GM19023 (cell line): Measurements from ENCODE around the gene PPDPF.
A peak's percentile ranks its signal among the peaks of the same experiment; 100 is the strongest.
"Not testable (repeated sequence)": the region's sequence is repeated elsewhere in the genome, so short reads cannot be mapped to it uniquely, and the experiment has no call there.

Source experiments
- ATAC-seq: cut with Tn5 transposase; IDR thresholded peaks from one replicate; pipeline ENCODE4 v1.9.1; 2021; ENCODE audit warnings: mild to moderate bottlenecking, moderate library complexity; ENCODE audit not compliant: unreplicated experiment

PPDPF gene

GRCh38 chr20:63547725-63548480, 27.3 kb downstream of the PPDPF start, which contains the start of gene SRMS:
Gene SRMS, minus strand, starts transcription at chr20:63547749. Its CDS starts 286 bp downstream, at chr20:63547463.
- ATAC-seq = no peak

GRCh38 chr20:63548542-63548941, 28.0 kb downstream of the PPDPF start:
- no peak for ATAC-seq

- no peak for ATAC-seq
These were observed 28.5 kb downstream of the PPDPF start for GRCh38 chr20:63549019-63549418.

GRCh38 chr20:63549679-63550282, 29.2 kb downstream of the PPDPF start:
- ATAC-seq = no peak

GRCh38 chr20:63551068-63551467, 30.5 kb downstream of the PPDPF start:
- ATAC-seq = no peak

- ATAC-seq = peak; percentile 3
These were observed 32.1 kb downstream of the PPDPF start for GRCh38 chr20:63552481-63553249.

- ATAC-seq = peak; percentile 45
These were observed 32.8 kb downstream of the PPDPF start for GRCh38 chr20:63553251-63553932.

- peak; percentile 19 for ATAC-seq
These were observed 33.3 kb downstream of the PPDPF start, which contains the start of gene FNDC11 for GRCh38 chr20:63553933-63554290. Gene FNDC11, plus strand, starts transcription at chr20:63554159. Its CDS starts 1,505 bp downstream, at chr20:63555664.

GRCh38 chr20:63554361-63555278, 34.1 kb downstream of the PPDPF start:
- no peak for ATAC-seq

- no peak for ATAC-seq
These were observed 35.3 kb downstream of the PPDPF start for GRCh38 chr20:63555661-63556381.

GRCh38 chr20:63556873-63557478, 36.4 kb downstream of the PPDPF start:
- no peak for ATAC-seq

- ATAC-seq = no peak
These were observed 36.9 kb downstream of the PPDPF start for GRCh38 chr20:63557481-63557891.

GRCh38 chr20:63558804-63559484, 38.4 kb downstream of the PPDPF start:
- no peak for ATAC-seq

- not testable (repeated sequence) for ATAC-seq
These were observed 39.1 kb downstream of the PPDPF start for GRCh38 chr20:63559485-63560332.

GRCh38 chr20:63560333-63560805, 39.8 kb downstream of the PPDPF start:
- ATAC-seq = no peak

- no peak for ATAC-seq
These were observed 40.5 kb downstream of the PPDPF start for GRCh38 chr20:63560856-63561609.
